Measurements from ENCODE around the gene PRSS22. TPM values are rescaled to one million over a fixed set of nuclear protein-coding genes. Genes with fewer than 3 reads are reported as not detected.

The PRSS22 gene
- total and polyA plus RNA-seq, 2 experiments from 2014 or later = not detected

GRCh38 chr16:2830355-2830695, 27.6 kb downstream of the PRSS22 start:
- no peak for DNase-seq (ENCODE audit: low read depth in 1 of 2, low spot score in 1 of 2)
- H3K4me3 ChIP-seq = no peak overlapping the region
- no peaks in the 10 kb centered on the region for H3K9me3 ChIP-seq (ENCODE audit: low read depth)
- no peak overlapping the region for H3K27ac ChIP-seq
- H3K4me1 ChIP-seq (ENCODE audit: low read depth) = no peaks in the 10 kb centered on the region
- TF ChIP-seq, protein P1, sequence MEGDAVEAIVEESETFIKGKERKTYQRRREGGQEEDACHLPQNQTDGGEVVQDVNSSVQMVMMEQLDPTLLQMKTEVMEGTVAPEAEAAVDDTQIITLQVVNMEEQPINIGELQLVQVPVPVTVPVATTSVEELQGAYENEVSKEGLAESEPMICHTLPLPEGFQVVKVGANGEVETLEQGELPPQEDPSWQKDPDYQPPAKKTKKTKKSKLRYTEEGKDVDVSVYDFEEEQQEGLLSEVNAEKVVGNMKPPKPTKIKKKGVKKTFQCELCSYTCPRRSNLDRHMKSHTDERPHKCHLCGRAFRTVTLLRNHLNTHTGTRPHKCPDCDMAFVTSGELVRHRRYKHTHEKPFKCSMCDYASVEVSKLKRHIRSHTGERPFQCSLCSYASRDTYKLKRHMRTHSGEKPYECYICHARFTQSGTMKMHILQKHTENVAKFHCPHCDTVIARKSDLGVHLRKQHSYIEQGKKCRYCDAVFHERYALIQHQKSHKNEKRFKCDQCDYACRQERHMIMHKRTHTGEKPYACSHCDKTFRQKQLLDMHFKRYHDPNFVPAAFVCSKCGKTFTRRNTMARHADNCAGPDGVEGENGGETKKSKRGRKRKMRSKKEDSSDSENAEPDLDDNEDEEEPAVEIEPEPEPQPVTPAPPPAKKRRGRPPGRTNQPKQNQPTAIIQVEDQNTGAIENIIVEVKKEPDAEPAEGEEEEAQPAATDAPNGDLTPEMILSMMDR (IDR thresholded peaks at IDR 0.05; ENCODE audit: low read depth, low read length) = no peak
- H3K27me3 ChIP-seq = no peaks in the 10 kb centered on the region
- no peaks in the 10 kb centered on the region for H3K36me3 ChIP-seq

DNA sequence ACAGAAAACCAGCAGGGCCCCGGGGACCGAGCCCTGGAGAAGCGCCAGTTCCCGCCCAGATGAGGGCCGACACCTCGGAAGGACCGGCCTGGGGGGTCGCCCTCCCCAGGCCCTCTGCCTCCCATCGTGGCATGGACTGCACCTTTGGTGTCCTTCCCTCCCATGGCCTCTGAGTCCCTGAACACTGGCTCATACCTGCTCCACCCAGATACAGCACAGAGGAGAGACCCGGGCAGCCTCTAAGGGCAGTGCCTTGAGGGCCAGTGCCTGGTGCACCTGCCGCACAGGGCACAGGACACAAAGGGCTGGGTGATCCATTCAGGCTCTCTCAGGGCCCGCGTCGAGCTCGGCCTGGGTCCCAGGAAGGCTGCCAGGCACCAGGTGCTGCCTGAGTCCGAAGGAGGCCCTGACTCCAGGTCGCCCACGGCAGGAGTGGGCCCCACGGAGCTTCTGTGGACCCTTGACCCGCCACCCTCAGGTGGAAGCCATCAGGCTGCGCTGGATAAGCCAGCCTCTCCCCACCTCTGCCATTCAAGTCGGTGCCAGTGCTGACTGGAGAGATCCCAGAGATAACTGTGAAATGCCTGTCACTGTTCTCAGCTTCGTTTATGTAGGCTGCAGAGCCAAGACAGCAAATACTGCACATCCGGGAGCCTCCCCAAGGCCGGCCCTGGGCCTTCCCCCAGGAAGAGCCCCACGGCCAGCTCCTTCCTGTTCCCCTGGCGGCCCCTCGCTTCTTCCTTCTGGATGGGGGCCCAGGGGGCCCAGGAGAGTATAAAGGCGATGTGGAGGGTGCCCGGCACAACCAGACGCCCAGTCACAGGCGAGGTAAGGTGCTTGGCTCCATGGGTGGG, 28.2 kb downstream of the PRSS22 start, which contains the start of gene ZG16B:
ZG16B (plus strand) TSS at position 803 of the 854 bp plus-strand sequence. CDS start 139 bp downstream, outside the sequence.
- H3K36me3 ChIP-seq = no peaks in the 10 kb centered on the region
- H3K27me3 ChIP-seq = no peaks in the 10 kb centered on the region
- no peaks in the 10 kb centered on the region for H3K4me1 ChIP-seq (ENCODE audit: low read depth)
- TF ChIP-seq, protein P1 (IDR thresholded peaks at IDR 0.05; ENCODE audit: low read depth, low read length) = no peak
- H3K9me3 ChIP-seq (ENCODE audit: low read depth) = no peaks in the 10 kb centered on the region
- no peak within 1 kb of the TSS for H3K27ac ChIP-seq
- no peak for DNase-seq (ENCODE audit: low read depth in 1 of 2, low spot score in 1 of 2)
- H3K4me3 ChIP-seq = no peak within 1 kb of the TSS

- no peaks in the 10 kb centered on the region for H3K27me3 ChIP-seq
- no peaks in the 10 kb centered on the region for H3K36me3 ChIP-seq
- no peaks in the 10 kb centered on the region for H3K4me1 ChIP-seq (ENCODE audit: low read depth)
- no peak overlapping the region for H3K27ac ChIP-seq
- H3K4me3 ChIP-seq = no peak overlapping the region
- no peaks in the 10 kb centered on the region for H3K9me3 ChIP-seq (ENCODE audit: low read depth)
- TF ChIP-seq, protein P1 (IDR thresholded peaks at IDR 0.05; ENCODE audit: low read depth, low read length) = no peak
- DNase-seq (ENCODE audit: low read depth in 1 of 2, low spot score in 1 of 2) = no peak
Measured at GRCh38 chr16:2828876-2829430, 29.0 kb downstream of the PRSS22 start.

GRCh38 chr16:2828521-2828840, 29.5 kb downstream of the PRSS22 start:
- Histone ChIP-seq H3K27ac (no peak overlapping the region), H3K9me3 (ENCODE audit: low read depth) (no peaks in the 10 kb centered on the region), H3K36me3 (no peaks in the 10 kb centered on the region), H3K4me1 (ENCODE audit: low read depth) (no peaks in the 10 kb centered on the region), H3K27me3 (no peaks in the 10 kb centered on the region), H3K4me3 (no peak overlapping the region)
- TF ChIP-seq, protein P1 (IDR thresholded peaks at IDR 0.05; ENCODE audit: low read depth, low read length) = no peak
- DNase-seq (ENCODE audit: low read depth in 1 of 2, low spot score in 1 of 2) = no peak

- DNase-seq (ENCODE audit: low read depth in 1 of 2, low spot score in 1 of 2) = peak in 1 of 2 donors; percentile 17
- TF ChIP-seq, protein P1 (IDR thresholded peaks at IDR 0.05; ENCODE audit: low read depth, low read length) = no peak
- Histone ChIP-seq H3K36me3 (no peaks in the 10 kb centered on the region), H3K27ac (no peak overlapping the region), H3K4me3 (no peak overlapping the region), H3K4me1 (ENCODE audit: low read depth) (no peaks in the 10 kb centered on the region), H3K27me3 (no peaks in the 10 kb centered on the region), H3K9me3 (ENCODE audit: low read depth) (no peaks in the 10 kb centered on the region)
Measured at GRCh38 chr16:2827831-2828520, 30.0 kb downstream of the PRSS22 start.

All from cardiac muscle cell (in vitro differentiated cells and primary cell).